Cortex of kidney (tissue), 1 donor: ENCODE measurements around the gene RGS12.

Experiments used
- DNase-seq: peaks from one replicate; lab custom pipeline; 2025; lab: John Stamatoyannopoulos, UW

Gene RGS12

GRCh38 chr4:3253808-3254207 is 39.0 kb upstream of the RGS12 start:
- no peak for DNase-seq

- no peak for DNase-seq
Measured at GRCh38 chr4:3254302-3255131, 38.3 kb upstream of the RGS12 start.

- DNase-seq: no peak
Measured at GRCh38 chr4:3255611-3256186, 37.1 kb upstream of the RGS12 start.

DNA sequence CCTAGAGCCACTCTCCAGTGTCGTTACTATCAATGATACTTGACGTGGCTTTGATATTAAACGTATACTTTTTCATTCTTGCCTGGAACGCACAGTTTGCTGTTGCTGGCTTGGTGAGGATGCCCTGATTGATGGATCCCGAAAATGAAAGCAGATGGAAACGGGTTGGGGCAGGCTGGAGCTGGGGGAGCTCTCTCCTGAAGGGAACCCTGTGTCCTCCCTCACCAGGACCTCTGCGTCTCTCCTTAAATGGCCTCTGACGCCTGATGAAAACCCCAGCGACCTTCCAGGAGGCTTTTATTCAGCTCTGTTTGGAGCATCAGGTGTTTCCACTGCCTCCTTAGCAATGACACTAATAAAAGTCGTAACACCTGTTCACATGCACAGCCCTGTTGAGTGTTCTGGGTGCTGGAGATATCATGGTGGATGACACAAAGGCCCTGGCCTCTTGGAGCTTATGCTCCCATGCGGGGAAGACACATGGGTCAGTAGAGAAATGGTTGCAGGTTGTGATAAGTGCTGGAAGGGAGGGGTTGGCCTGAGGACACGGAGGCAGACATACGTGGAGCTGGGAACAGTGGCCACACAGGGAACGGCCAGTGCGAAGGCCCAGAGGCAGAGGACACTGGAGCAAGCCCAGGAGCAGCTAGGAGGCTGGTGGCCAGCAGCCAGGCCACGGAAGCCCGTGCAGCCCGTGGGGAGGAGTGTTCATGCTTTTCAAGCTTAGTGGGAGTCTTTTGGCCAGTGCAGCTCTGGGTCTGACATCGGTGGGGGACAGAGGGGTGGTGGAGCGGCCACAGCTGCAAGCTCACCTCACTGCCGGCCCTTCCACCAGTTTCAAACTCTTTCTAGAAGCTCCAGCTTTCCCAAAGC is 36.4 kb upstream of the RGS12 start:
- no peak for DNase-seq

DNA sequence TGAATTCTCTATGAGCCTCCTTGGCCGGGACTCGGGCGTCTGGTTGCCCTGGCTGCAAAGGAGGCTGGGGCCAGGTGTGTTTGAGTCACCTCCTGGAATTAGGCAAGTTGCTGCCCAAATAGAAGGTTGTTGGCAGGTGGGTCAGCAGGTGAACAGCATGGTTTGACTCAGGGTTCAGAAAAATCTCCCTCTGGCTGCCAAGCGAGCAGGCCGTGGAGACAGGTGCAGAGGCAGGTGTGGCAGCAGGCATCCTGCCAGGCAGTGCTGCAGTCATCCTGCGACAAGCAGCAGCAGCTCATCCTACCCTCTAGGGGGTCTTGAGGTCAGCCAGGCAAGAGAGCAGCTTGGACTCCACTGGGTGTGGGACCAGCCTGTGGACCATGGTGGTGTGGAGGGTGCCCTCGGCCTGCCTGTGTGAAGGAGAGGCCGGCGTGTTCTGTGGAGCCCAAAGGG is 35.7 kb upstream of the RGS12 start:
- no peak for DNase-seq

DNA sequence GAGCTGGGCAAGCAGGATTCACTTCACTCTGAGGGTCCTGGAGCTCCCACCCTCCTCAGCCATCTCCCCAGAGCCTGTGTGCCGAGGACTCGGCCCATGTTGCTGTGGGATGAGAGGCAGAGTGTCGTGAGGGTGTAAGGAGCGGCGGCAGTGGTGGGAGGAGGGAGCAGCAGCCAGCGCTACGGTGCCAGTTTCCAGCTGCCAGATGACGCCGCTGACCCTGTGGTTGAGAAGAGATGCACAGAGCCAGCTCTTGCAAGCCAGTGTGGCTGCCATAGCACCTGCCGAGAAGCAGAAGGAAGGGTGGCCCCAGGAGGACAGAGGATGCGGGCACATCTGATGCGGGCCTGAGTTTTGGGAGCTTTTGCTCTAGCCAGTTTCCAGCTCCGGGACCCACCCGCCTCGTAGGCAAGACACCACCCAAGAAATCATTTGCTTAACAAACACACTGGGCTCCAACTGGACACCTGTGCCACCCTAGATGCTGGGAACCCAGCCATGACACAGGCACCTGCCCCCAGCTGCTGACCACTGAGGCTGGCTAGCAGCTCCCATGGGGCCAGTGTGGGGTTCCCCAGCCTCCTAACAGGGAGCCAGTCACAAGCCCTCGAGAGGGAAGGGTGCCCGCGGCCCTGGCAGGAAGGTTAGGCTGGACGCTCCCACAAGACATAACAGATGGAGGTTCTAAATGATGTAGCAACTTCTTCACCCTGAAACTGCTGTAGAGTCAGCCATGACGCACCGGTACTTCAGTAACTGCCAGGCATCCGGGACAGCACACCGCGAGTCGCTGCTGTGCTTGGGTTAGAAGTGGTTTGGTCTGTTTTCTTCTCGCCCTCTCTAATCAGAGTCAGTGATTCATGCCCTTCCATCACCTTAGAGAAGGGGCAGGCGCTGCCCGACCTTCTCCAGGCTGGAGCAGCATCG is 35.0 kb upstream of the RGS12 start:
- DNase-seq: no peak

DNA sequence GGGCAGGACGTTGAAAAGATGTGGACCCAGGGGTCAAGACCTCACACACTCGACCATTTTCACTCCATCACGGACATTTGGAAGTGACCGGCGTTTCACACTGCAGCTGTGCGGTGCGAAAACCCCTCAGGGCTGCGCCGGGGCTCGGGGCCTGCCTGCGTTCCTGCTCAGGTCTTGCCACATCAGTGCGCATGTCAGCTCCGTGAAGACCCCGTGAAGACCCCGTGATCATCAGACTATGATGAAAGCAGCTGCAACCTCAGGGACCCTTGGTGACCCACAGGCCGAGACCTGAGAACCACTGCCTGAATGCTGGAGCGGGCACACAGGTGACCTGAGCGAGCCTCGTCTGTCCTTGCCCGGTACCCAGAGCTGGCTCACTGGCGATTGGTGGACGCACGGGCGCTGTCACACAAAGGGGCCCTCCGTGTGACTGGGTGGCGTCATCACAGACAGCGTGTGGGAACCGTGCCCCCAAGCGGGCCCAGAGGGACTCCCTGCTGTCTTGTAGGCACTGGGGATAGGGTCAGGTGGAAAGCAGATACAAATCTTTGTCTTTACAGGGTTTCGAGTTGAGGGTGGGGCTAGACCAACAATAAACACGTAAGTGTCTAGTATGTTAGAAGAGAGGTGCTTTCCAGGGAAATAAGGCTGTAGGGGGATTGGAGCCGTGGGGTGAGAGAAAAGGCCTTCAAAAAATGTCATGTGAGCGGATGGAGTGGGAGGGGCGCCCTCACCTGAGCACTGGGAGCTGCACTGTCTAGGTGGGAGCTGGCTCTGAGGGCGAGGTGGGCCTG is 31.2 kb upstream of the RGS12 start:
- DNase-seq: no peak

GRCh38 chr4:3262208-3263052 is 30.4 kb upstream of the RGS12 start:
- no peak for DNase-seq

GRCh38 chr4:3263053-3263875 is 29.6 kb upstream of the RGS12 start:
- DNase-seq: no peak

GRCh38 chr4:3263876-3264193 is 29.0 kb upstream of the RGS12 start:
- DNase-seq: no peak

DNA sequence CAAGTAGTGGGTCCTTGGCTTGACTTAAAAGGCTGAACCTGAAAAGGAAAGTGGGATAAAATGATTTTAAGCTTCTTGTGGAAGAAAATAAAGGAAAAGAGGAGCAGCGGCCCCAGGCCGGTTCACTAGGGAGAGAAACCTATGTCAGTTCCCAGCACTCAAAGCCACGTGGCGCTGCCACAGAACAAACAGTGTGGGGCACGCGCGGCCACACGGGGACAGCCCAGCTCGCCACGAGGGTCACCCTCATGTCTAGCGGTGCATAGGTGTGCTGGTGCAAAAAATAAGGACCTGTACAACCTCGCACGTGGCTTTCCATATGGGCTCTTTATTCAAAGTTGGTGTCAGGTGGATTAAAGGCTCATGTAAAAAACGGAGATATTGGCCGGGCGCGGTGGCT is 26.7 kb upstream of the RGS12 start:
- DNase-seq: no peak

GRCh38 chr4:3267576-3268394 is 25.0 kb upstream of the RGS12 start:
- no peak for DNase-seq

- DNase-seq: no peak
Measured at GRCh38 chr4:3268395-3269104, 24.3 kb upstream of the RGS12 start.

DNA sequence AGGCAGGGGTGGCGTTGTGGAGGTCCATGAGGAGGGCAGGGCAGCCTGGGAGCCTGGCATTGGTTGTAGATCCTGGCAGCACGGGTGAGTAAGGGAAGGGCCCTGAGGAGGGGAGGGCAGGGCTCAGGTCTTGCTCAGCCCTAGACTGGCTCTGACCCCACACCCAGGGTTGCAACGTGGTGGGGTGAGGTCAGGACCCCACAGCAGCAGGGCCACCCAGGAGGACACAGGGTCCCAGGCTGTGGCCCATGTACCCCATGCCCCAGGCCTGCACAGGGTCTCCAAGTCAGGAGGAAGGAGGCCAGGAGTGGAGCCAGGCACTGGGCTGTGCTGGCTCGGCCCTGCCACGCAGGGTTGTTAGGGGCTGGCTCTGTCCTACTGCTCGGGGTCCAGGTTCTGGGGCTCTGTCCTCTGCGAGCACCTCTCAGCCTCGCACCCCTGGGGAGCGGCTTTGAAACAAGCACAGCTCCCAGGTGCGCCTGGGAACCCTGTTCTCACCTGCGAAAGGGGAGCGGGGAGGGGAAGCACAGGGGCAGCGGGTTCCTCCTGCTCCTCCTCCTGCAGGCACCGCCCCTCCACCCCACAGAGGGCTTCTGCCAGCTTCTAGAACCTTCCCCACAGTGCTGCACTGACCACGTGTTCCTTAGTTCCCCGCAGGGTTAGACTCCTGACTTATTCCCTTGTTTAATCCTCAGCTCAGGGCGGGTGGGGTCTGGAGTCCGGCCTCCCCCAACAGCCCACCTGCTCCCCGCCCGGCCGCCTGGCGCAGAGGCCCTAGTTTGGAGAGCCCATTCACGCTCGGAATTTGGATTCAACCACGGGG is 23.5 kb upstream of the RGS12 start:
- no peak for DNase-seq

- DNase-seq: no peak
Measured at GRCh38 chr4:3269991-3270611, 22.7 kb upstream of the RGS12 start.

GRCh38 chr4:3271131-3271530 is 21.7 kb upstream of the RGS12 start:
- DNase-seq: no peak
